HG02610 (cell line): ENCODE data around the gene FTCD.
"Not testable (repeated sequence)": the region's sequence is repeated elsewhere in the genome, so short reads cannot be mapped to it uniquely, and the experiment has no call there.

Source experiments
- ATAC-seq: cut with Tn5 transposase; IDR thresholded peaks from one replicate; pipeline ENCODE4 v1.9.1; 2021; ENCODE audit warnings: mild to moderate bottlenecking, moderate library complexity; ENCODE audit not compliant: unreplicated experiment

The FTCD gene, protein sequence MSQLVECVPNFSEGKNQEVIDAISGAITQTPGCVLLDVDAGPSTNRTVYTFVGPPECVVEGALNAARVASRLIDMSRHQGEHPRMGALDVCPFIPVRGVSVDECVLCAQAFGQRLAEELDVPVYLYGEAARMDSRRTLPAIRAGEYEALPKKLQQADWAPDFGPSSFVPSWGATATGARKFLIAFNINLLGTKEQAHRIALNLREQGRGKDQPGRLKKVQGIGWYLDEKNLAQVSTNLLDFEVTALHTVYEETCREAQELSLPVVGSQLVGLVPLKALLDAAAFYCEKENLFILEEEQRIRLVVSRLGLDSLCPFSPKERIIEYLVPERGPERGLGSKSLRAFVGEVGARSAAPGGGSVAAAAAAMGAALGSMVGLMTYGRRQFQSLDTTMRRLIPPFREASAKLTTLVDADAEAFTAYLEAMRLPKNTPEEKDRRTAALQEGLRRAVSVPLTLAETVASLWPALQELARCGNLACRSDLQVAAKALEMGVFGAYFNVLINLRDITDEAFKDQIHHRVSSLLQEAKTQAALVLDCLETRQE

DNA sequence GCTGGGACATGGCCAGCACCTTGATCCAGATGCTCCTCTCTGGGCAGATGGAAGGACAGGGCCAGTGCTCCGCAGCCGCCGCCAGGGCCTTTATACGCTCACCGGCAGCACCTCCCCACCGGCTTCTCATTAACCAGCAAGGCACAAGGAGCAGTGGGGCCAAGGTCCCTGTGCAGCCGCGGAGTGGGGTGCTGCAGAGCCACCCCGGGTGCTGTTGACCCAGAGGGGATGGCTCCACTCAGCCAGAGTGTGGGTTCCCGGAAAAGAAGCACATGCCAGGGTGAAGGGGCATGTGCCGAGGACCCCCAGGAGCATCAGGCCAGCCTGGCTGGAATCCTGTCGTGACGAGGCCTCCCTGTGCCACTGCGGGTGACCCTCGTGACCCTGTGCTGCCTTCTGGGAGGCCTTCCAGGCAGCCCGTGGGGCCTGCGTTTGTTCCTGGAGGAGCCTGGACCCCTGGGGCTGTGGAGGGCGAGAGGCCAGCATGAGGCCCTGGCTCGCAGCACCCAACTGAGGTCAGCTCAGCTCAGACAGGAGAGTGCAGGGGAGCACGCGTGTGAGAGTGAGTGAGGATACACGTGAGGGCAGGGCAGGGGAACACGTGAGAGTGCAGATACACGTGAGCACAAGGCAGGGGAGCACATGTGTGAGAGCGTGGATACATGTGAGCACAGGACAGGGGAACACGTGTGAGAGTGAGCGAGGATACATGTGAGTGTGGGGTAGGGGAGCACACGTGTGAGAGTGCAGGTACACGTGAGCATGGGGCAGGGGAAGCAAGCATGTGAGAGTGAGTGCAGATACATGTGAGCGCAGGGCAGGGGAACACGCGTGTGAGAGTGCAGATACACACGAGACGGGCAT lies at the start of gene FTCD:
FTCD (minus strand) TSS at position 66 of the 864 bp plus-strand sequence; CDS start at position 10, 56 bp downstream.
- ATAC-seq = no peak

DNA sequence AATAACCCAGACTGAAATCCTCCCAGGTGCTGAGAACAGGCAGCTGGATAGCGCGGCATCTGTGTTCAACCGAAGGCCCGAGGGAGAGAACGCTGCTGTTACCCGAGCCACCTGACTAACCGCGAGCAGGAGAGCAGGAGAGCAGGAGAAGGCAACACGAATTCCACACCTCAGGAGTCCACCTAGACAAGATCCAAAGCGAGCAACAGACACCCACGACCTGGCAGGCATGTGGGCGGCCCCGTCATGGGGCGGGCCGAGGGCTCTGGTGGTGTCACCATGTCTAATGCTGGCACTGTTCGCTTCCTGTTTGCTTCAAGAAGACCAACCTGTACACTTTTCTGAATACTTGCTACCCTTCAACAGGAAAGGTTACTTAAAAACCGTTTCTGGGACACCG lies 49.8 kb upstream of the FTCD start:
- ATAC-seq = no peak

DNA sequence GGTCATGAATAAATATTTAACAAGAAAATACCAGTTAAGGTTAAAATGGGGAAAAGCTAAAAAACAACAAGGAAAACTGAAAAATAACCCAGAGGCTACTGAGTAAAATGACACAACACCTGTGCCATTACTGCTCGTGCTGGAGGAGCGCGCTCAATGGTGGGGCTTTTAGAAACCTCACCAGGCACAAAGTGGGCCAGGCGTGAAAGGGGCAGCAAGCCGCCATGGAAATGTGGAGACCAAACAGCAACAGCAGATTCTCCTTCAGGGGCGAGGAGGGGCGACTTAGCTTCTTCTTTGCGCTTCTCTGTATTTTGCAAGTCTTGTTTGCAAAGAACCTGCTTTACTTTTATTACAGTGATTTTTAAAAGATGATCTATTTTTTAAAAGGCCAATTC lies 47.8 kb upstream of the FTCD start:
- no peak for ATAC-seq

DNA sequence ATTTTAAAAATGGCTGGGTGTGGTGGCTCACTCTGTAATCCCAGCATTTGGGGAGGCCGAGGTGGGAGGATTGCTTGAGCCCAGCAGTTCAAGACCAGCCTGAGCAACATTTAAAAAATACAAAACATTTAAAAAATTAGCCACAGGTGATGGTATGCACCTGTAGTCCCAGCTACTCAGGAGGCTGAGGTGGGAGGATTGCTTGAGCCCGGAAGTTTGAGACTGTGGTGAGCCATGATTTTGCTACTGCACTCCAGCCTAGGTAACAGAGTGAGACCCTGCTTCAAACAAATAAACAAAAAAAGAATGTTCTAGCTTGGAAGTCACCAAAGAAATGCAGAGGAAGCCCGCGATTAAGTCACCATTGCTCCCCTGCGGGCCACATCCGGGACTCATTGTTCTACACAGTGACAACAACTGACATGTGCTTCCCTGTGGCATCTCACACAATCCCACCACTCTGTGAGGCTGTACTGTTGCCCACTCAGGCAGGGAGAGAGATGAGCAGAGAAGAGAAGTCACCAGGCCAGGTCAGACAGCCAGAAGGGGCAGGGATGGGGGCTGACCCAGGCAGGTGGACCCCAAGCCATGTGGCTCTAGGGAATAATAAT lies 47.3 kb upstream of the FTCD start:
- ATAC-seq = no peak

DNA sequence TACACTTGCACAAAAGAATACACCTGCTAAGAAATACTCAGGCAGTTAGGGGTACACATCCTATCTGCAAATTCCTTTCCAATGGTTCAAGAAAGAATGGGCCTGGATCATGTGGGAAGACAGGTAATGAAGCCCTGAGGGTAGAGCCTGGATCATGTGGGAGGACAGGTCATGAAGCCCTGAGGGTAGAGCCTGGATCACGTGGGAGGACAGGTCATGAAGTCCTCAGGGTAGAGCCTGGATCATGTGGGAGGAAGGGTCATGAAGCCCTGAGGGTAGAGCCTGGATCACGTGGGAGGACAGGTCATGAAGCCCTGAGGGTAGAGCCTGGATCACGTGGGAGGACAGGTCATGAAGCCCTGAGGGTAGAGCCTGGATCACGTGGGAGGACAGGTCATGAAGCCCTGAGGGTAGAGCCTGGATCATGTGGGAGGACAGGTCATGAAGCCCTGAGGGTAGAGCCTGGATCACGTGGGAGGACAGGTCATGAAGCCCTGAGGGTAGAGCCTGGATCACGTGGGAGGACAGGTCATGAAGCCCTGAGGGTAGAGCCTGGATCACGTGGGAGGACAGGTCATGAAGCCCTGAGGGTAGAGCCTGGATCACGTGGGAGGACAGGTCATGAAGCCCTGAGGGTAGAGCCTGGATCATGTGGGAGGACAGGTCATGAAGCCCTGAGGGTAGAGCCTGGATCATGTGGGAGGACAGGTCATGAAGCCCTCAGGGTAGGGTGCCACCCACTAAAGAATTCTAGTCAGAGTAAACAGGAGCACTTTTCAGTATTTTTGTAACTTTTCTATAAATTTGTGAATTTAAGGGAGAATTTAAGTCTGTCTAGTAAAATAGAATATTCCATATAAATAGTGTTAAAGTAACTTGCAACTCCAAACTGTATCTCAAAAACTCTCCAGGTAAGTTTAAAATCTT lies 45.8 kb upstream of the FTCD start:
- ATAC-seq = not testable (repeated sequence)

DNA sequence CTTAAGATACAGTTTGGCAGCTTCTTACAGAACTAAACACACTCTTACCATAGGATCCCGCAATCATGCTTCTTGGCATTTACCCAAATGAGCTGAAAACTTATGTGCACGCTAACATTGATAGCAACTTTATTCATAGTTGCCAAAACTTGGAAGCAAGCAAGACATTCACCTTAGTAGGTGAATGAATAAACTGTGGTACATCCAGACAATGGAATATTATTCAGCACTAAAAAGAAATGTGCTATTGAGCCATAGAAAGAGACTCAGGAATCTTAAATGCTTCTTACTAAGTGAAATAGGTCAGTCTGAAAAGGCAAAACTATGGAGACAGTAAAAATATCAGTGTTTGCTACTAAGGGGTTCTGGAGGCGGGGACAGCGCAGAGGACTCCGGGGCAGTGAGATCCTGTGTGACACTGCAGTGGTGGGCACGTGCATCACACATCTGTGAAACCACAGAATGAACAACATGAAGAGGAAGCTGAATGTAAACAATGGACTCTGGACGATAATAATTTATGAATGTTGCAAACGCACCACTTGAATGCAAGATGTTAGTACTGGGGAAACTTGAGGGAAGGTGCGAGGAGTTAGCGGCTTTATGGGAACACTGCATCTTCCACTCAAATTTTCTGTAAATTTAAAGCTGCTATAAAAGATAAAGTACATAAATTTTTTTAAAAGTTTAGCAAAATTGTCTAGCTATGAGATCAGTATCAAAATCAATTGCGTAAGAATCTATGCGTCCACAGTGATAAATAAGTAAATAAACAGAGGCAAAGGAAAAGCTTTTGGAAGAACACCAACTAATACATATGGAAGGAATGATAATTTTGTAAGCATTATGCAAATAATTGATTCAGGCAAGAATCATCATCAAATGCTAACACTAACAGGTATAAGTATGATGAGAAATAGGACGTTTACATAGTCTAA lies 44.3 kb upstream of the FTCD start:
- no peak for ATAC-seq

DNA sequence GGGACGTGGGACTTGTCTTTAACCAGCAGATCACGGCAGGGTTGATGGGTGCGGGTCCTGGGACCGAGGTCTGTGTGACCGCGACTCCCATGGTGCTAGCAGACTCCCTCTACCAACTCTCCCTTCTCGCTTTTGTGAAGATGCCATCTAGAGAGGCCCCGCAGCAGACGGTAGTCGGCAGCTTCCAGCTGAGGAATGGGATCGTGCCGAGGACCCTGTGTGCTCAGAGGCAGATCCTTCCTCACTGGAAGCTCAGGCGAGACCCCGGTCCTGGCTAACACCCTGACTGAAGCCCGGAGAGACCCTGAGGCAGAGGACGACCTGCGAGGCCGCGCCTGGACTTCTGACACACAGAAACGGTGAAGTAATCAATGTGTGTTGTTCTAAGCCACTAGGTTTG lies 41.4 kb upstream of the FTCD start:
- no peak for ATAC-seq

DNA sequence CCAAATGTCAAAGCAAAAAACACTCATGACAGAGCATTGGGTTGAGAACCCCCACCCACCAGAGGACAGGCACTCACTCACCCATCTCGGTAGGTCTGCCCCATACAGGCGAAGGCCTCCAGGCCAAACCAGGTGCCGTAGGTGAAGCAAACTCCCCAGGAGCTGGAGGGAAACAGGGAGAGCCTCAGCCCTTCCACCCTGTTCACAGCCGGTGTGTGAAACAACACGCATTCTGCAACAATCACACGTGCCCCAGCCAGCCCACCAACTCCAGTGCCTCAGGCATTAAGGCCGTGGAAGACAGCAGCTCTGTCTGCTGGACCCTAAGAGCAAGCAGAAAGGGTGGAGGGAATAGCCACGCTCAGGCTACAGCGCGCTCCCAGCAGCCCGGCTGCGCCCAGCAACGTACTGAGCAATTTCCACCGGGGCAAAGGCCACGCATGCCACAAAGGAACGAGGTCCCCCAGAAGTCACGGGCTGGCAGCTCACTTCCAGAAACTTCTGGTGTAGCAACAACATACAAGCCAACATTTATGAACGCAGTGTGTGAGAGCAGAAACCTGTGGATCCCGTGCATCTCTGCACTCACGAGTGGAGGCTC lies 40.3 kb upstream of the FTCD start:
- no peak for ATAC-seq

DNA sequence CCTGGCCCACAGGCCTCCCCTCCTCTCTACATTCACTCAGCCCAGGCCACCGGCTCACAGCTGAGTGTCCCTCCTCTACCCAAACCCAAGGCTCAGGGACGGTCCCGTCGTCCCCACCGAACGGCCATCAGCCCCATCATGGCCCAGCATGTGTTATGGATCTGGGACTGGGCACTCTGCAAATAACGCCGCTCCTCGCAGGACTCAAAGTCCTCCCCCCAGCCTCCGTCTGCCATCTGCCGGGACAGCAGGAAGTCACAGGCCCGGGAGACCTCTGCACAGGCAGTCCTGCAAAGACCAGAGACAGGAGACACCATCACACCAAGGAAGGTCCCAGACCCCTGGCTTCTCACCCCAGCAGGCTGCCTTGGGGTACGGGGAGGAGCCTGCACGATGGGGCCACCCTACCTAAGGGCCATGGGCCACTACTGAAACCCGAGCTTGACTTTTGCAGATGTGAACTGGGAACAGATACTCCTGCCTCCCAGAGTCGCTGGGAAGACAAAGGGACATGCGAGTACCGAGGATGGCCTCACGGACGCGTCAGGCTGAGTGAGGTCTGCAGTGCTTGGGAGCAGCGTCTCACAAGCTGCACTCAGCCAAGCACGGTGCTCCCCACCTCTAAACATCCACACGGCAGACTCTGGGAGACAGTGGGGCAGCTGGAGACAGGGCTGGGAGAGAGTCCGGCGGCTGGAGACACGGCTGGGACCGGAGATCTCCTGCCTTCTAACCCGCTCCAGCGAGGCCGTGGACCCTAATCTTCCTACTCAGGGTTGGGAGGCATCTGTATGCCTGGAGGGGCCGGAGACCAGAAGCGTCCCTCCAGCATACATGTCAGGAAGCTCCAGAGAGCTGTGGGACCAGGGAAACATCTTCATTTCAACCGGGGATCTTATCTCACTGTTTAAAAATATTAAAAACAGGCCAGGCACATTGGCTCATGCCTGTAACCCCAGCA lies 39.3 kb upstream of the FTCD start:
- no peak for ATAC-seq

DNA sequence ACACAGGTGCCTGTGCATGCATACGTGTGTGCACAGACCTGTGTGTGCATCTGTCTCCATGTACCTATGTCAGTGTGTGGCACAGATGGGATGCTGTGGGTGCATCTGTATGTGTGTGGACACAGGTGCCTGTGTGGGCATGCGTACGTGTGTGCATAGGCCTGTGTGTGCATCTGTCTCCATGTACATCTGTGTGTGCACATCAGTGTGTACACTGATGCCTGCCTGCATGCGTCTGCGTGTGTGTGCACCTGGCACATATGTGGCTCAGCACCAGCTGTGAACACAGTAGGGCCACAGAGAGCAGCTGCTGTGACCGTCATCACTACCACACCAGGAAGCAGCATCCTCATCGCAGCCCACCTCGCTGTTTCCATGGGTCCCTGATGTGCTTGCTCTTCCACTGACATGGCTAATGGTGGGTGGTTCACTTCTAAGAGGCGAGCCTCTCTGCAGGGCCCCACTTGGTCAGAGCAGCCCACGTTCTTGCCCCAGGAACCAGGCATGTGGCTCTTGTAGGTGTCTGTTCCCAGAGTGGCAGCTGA lies 38.5 kb upstream of the FTCD start:
- ATAC-seq = no peak

DNA sequence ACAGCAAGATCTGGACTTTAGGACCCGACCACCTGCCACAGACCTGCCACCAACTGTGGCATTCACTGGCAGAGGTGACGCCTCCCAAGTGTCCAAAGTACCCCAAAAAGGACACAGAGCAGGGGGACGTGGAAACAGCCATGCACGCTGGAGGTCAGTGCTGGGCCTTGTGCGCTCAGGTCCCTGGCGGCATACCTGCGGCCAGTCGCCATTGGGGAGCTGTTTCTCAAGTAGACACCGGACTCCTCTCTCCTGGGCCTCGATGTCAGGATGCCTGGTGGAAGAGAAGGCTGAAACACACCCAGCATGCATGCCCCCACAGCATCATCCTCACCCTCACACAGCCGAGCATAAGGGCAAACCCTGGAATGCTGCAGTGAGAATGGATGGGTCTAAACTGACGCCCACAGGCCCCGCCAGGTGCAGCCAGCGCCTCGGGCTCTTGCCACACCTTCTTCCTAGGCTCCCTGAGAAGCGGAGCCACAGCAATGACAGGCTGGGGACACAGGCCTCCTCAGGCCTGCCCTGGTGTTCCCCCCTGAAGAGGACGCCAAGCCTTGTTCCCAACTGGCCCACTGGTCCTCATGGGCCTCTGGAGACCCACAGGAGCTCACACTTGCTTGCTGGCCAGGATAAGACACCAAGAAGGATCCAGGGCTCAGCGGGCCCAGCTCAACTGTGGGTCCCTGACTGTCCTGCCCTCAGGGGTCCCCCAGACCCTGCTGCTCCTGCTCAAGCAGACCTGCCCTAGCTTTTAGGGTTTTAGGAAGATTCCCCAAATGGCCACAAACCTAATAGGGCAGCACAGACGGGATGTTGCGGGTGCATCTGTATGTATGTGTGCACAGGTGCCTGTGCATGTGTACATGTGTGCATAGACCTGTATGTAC lies 36.6 kb upstream of the FTCD start:
- ATAC-seq = no peak

DNA sequence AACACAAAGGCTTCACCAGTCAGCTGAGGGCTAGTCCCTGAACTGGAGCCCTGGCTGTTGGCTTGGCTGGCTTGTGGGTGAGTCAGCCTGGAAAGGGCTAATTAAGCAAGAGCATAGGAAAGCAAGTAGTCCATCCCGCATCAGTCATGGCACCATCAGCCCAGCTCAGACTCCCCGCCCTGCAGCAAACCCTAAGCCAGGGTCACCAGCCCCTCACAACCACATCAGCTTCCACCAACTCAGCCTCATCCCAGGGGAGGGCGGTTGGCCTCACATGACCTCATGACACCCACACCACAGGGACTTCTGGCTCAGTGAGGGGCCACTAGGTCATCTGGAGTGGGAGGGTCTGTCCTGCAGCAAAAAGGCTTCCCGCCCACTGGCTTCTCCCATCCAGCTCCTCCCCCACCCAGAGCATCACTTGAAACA lies 35.9 kb upstream of the FTCD start:
- no peak for ATAC-seq

DNA sequence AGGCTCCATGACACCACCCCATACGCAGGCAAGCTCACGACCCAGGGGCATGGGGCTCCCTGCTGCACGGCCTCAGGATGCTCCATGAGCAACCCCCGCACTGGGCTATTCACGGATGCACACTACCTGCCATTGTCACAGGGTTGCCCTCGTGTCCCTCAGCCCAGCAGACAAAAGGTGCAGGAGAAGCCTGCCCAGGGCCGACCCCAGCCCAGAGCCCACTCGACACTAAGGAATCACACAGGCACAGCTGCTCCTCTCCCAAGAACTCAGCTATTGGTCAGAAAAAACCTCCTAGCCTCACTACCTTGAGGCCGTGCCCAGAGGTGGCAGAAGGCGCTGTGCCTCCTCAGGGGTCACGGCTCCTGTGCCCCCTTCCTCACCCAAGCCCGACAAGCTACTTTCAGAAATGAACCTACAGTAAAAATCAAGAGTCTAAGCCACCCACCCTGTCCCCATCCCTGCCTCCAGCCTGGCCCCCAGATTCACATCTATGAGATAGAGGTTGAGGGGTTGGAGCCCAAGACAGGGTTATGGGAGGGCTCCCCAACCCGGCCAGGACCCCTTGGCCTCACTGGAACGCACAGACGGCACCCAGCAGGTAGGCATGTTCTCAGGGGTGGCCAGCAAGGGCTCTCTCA lies 35.2 kb upstream of the FTCD start:
- ATAC-seq = no peak

DNA sequence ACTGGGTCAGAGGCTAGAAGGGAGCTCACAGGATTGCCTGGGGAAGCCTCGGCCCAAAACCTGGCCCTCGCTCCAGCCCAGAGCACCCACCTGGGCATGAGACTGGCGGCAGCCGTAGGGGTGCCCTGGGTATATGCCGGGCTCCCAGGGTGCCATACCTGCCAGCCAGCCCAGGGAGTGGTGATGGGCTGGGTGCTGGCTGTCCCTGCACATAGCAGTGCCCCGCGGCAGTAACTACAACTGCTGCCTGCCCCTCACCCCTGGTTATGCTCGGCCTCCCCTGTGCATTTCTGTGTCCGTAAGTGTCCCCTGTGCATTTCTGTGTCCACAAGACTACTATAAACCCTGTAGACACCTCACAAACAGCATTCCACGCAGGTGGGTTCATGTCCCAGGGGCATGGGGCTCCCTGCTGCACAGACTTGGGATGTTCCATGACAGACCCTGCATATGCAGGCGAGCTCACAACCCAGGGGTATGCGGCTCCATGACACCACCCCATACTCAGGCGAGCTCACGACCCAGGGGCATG lies 34.6 kb upstream of the FTCD start:
- ATAC-seq = no peak

DNA sequence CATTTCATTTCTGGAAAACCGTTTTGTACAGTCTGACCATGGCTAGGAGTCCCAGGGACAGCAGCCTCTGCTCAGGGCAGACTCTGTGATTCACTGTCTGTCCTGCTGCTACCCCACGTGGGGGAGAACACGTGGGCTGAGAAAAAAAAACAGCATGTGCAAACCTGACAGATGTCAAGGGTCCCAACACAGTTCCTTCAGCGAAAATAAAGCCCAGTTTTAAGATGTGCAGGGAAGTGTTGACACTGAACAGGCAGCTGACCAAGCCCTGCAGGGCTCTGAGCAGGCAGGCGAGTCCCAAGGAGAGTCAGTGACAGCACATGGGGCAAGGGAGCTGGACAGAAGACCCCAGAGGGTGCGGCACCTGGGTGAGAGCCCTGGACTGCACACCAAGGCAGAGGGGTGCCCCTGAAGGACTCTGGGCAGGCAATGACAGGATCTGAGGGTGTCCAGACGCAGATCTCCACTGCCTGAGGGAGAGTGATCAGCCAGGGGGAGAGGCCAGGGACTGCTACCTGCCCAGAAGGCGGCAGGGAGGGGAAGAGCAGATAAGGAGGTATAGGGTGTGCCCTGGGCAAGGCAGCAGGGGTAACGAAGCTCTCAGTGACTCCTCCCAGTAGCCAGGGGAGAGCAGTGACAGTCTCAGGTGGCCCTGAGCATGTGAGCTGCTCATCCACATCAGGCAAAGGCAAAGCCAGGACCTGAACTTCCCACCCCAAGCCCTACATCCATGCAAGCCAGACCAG lies 34.0 kb upstream of the FTCD start:
- no peak for ATAC-seq
